Omental fat pad (tissue), 4 donors: ENCODE results near the gene ZNF816. TPM values are rescaled to one million over a fixed set of nuclear protein-coding genes. Genes with fewer than 3 reads are reported as not detected.
"Not testable (repeated sequence)": the region's sequence is repeated elsewhere in the genome, so short reads cannot be mapped to it uniquely, and the experiment has no call there.

ENCODE experiments used
- ATAC-seq: fragments of 150-250 bp; one replicate; pipeline ENCODE4 v1.9.1; 2016; ENCODE audit warnings: mild to moderate bottlenecking, moderate library complexity; ENCODE audit not compliant: low FRiP score
- DNase-seq: peaks from one replicate; pipeline ENCODE4 v3.0.0-alpha.2; 2019; ENCODE audit warnings: low spot score
- total RNA-seq, 4 donors: library from RNA; depleted of rRNA; stranded (reverse); fragments of >200 nt; gene quantifications; one replicate each; pipeline ENCODE4 v1.1.0, GENCODE V29; 2016
- TF ChIP-seq, protein P1 (sequence below), 3 donors: fragments of 450-650 bp; IDR thresholded peaks; one replicate each; pipeline ENCODE4 v1.5.1; 2016 to 2017; ENCODE audit warnings: antibody characterized with exemption in 3 of 3, mild to moderate bottlenecking in 3 of 3, moderate library complexity in 2 of 3

ZNF816 gene
- total RNA-seq, 4 donors from 2014 or later = 3.1 to 7.6 (median 3.9) TPM

DNA sequence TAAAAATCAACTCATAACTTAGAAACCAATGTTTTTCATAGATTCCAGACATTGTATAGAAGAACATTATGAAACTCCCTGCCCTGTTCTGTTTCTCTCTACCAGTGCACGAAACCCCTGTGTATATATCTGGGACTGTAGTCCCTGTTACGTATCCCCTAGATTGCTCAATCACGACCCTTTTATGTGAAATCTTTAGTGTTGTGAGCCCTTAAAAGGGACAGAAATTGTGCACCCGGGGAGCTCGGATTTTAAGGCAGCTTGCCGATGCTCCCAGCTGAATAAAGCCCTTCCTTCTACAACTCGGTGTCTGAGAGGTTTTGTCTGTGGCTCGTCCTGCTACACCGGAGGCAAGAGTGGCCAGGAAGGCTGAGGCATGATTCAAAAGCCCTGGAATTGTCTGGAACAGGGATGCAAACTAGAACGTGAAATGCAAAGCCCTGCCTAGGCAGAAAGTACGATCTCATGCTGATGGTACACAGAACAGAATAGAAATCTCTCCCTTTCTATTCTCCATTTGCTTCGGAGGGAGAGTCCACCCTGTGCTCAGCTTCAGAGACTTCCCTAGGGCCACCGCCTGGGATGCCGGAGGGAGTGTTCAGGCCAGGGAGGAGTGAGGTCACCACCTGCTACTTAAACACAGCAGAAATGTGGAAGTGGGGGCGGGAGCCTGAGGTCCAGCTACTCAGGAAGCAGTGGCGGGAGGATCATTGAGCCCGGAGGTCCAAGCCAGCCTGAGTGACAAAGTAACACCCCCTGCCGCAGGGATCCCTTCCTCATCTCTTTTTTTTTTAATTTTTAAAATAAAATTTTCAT, 38.7 kb downstream of the ZNF816 start:
- TF ChIP-seq, protein P1, sequence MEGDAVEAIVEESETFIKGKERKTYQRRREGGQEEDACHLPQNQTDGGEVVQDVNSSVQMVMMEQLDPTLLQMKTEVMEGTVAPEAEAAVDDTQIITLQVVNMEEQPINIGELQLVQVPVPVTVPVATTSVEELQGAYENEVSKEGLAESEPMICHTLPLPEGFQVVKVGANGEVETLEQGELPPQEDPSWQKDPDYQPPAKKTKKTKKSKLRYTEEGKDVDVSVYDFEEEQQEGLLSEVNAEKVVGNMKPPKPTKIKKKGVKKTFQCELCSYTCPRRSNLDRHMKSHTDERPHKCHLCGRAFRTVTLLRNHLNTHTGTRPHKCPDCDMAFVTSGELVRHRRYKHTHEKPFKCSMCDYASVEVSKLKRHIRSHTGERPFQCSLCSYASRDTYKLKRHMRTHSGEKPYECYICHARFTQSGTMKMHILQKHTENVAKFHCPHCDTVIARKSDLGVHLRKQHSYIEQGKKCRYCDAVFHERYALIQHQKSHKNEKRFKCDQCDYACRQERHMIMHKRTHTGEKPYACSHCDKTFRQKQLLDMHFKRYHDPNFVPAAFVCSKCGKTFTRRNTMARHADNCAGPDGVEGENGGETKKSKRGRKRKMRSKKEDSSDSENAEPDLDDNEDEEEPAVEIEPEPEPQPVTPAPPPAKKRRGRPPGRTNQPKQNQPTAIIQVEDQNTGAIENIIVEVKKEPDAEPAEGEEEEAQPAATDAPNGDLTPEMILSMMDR (IDR thresholded peaks at IDR 0.05) = no peak
- DNase-seq = no peak
- ATAC-seq = peak; percentile 17

DNA sequence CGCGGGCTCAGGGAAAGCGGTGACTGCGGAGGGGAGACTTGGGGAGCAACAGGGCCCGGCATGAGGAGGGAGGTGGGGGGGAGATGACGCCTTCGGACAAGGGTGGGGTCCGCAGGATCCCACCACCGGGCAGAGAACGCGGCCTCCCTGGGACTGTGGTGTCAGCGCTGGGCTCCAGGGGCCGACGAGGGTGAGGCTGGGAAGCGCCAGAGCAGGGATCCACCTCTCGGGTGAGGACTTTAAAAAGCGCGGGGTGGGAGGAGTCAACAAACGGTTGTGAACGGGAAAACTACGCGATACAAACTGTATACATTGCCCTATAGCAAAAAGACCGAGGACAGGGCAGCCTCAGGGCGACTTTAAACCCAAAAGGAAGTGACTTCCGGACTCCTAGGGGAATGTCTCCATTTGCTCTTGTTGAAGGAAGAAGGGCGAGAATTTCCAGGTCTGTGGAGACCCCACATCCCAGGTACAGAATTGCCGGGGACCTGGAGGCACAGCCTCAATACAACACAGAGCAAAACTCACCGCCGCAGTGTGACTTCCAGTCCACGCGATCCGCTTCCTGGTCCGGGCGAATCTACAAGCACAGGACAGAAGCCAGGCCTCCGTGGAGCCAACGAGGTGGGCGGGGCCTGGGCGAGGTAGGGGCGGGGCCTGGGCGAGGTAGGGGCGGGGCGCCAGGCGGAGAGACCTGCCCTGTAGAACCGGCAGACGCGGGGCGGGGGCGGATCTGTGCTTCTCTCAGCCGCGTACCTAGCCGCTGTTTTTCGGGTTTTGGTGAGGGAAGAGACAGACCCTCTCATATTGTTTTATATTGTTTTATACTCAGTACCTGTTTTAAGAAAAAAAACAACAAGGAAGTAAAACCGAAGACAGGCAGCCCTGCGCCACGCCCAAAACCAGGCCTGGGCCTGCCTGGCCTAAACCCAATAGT, 39.6 kb downstream of the ZNF816 start, which contains the start of gene ZNF888:
TSS of gene ZNF888 (minus strand) at position 588 of the 937 bp plus-strand sequence. CDS start 5,555 bp downstream, outside the sequence.
- ATAC-seq = peak; percentile 100
- TF ChIP-seq, protein P1 (IDR thresholded peaks at IDR 0.05) = no peak
- DNase-seq = peak; percentile 89

DNA sequence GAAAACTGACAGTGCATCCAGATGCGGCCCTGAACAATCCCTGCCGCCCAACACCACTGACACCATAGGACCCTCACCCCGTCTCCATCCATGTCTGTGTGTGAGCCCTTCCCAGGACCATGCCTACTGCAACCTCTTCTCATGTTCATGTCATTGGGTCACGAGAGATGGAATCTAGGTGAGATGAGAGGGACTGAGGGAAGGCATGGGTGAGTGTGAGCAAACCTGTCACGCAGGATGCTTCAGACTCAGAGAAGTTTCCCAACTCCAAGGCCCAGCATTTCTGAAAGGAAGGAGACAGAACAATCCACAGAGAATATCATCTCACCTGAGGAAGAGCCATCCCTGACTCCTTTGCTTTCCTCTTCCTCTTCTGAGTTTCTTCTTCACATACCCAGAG, 45.1 kb downstream of the ZNF816 start:
- TF ChIP-seq, protein P1 (IDR thresholded peaks at IDR 0.05) = no peak
- no peak for ATAC-seq
- no peak for DNase-seq

DNA sequence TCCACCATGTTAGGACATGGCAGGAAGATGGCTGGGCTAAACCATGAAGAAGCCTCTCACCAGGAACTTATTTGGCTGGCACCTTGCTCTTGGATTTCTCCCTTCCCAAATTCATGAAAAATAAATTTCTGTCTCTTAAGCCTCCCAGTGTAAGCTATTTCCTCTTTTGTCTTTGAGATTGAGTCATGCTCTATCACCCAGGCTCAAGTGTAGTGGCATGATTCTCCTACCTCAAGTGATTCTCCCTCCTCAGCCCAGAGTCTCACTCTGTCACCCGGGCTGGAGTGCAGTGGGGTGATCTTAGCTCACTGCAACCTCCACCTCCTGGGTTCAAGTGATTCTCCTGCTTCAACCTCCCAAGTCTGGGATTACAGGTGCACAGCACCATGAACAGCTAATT, 52.0 kb downstream of the ZNF816 start:
- DNase-seq (no peak), ATAC-seq (no peak)
- TF ChIP-seq, protein P1 (IDR thresholded peaks at IDR 0.05) = no peak

DNA sequence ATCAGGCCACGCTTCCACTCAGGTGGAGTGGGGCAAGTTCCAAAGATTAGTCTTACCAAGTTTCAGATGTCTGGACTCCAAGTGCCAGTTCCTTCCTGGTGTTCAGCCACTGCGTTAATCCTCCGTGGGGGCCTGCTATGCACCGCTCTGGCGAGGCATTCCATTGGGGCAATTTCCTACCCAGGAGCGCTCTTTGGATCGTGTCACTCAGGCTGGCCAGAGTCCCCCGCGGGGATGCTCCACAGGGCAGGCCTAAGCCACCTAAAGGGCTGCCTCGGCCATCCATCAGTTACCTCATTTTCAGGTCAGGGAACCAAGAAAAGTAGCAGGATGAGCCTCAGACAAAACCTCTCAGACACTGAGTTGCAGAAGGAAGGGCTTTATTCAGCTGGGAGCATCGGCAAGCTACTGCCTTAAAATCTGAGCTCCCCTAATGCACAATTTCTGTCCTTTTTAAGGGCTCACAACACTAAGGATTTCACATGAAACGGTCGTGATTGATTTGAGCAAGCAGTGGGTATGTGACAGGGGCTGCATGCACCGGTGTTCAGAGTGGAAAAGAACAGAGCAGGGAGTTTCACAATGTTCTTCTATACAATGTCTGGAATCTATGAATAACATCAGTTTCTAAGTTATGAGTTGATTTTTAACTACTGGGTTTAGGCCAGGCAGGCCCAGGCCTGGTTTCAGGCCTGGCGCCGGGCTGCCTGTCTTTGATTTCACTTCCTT, 58.5 kb downstream of the ZNF816 start:
- not testable (repeated sequence) for ATAC-seq, DNase-seq

DNA sequence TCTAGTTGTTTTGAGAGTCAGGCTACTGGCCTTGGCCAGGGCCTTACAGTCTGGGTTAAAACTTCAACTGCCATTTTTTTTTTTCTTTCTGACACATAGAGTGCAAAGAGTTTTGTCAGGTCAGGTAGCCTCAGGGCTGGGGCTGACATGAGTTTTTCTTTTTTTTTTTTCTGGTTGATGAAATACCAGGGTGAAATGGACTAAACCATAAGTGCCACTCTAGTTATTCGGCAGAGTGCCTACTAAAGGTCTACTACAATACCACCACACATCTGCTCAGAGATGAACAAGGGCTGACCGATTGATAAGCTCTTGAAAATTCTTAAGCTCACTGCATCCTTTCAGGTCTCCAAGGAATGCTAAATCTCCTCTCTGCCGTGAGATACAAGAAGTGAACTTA, 60.8 kb downstream of the ZNF816 start:
- no peak for DNase-seq
- ATAC-seq = no peak
- TF ChIP-seq, protein P1 (IDR thresholded peaks at IDR 0.05) = no peak

Other genes with a start within 250 kb of the ZNF816 start
- 10 to 100 TPM; 10.1 to 15.4 (median 11.9) TPM for gene ZNF611, start 227.8 kb downstream of the ZNF816 start, total RNA-seq
- gene ZNF600, start 176.1 kb downstream of the ZNF816 start, total RNA-seq = 10 to 100 TPM in 2 of 4 donors, 1 to 10 TPM in 2; 4.4 to 13.1 (median 9.3) TPM
- 10 to 100 TPM in 2 of 4 donors, 1 to 10 TPM in 2; 8.6 to 13.1 (median 10.8) TPM for gene ZNF28, start 141.2 kb downstream of the ZNF816 start, total RNA-seq
- 10 to 100 TPM; 13.1 to 21.4 (median 16.8) TPM for gene ZNF468, start 105.3 kb downstream of the ZNF816 start, total RNA-seq
- gene ZNF320, start 65.2 kb downstream of the ZNF816 start, total RNA-seq = 10 to 100 TPM in 1 of 4 donors, 1 to 10 TPM in 3; 7.7 to 25.1 (median 8.3) TPM
- 1 to 10 TPM; 2.5 to 4.7 (median 3.3) TPM for gene ZNF888, start 39.5 kb downstream of the ZNF816 start, total RNA-seq
- not detected for gene ERVV-1, start 51.0 kb upstream of the ZNF816 start, total RNA-seq
- not detected for gene ERVV-2, start 81.9 kb upstream of the ZNF816 start, total RNA-seq
- 10 to 100 TPM; 28.6 to 76.1 (median 49.6) TPM for gene ZNF160, start 140.5 kb upstream of the ZNF816 start, total RNA-seq
- gene ZNF415, start 170.0 kb upstream of the ZNF816 start, total RNA-seq = 10 to 100 TPM in 2 of 4 donors, 1 to 10 TPM in 2; 4.2 to 12.6 (median 10.3) TPM
- gene ZNF347, start 196.2 kb upstream of the ZNF816 start, total RNA-seq = 10 to 100 TPM in 2 of 4 donors, 1 to 10 TPM in 2; 9.1 to 31.2 (median 10.0) TPM
- 1 to 10 TPM; 1.4 to 3.2 (median 2.5) TPM for gene ZNF665, start 230.5 kb upstream of the ZNF816 start, total RNA-seq